ENCODE measurements around the gene EMC10.
A peak's percentile ranks its signal among the peaks of the same experiment; 100 is the strongest.
"Not testable (repeated sequence)": the region's sequence is repeated elsewhere in the genome, so short reads cannot be mapped to it uniquely, and the experiment has no call there.

EMC10 gene

GRCh38 chr19:50453243-50453642, 23.1 kb upstream of the EMC10 start:
- no peak for DNase-seq

GRCh38 chr19:50455992-50456391, 20.3 kb upstream of the EMC10 start:
- DNase-seq: no peak

- DNase-seq: no peak
Measured at GRCh38 chr19:50457300-50457699, 19.0 kb upstream of the EMC10 start.

- no peak for DNase-seq
Measured at GRCh38 chr19:50458396-50459066, 17.8 kb upstream of the EMC10 start.

DNA sequence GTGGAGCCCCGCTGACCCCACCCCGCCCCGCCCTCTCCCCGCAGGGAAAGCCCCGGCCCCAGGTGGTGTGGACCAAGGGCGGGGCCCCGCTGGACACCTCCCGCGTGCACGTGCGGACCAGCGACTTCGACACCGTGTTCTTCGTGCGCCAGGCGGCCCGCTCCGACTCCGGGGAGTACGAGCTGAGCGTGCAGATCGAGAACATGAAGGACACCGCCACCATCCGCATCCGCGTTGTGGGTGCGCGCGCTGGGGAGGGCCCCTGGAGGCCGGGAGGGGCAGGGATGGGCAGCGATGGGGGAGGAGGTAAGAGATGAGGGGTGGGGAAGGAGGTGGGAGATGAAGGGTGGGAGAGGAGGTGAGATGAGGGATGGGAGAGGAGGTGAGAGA, 17.2 kb upstream of the EMC10 start:
- no peak for DNase-seq

- no peak for DNase-seq
Measured at GRCh38 chr19:50459638-50460037, 16.7 kb upstream of the EMC10 start.

GRCh38 chr19:50460161-50460765, 16.0 kb upstream of the EMC10 start:
- DNase-seq: no peak

GRCh38 chr19:50461066-50461875, 15.0 kb upstream of the EMC10 start:
- DNase-seq: peak; percentile 54 to 87 (median 71)

DNA sequence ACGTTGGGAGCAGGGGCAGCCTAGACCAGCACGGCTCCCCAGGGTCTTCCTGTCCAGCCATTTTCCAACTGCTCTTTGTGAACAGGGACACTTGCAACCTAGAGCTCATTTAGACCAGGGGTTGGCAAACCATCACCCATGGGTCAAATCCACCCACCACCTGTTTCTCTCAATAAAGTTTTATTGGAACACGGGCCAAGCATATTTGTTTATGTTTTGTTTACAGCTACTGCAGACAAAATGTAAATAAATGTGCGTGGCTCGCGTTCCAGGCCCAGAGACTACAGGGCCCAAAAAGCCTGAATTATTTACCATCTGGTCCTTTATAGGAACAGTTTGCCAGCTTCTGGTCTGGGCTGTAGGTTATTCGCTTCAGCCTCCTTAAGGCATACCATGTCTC, 13.3 kb upstream of the EMC10 start:
- no peak for DNase-seq

DNA sequence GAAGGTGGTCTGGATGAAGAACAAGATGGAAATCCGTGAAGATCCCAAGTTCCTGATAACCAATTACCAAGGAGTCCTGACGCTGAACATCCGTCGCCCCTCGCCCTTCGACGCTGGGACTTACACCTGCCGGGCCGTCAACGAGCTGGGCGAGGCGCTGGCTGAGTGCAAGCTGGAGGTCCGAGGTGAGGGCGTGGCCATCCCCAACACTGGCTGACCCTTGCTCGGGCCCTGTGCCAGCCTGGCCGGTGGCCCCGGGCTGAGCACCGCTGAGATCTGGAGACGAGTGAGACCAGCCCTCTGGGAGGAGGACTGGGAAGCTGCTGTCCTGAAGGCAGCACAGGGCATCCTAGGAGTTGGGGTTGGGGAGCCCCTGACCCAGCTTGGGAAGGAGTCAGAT, 12.0 kb upstream of the EMC10 start:
- no peak for DNase-seq

GRCh38 chr19:50465000-50465399, 11.3 kb upstream of the EMC10 start:
- no peak for DNase-seq

DNA sequence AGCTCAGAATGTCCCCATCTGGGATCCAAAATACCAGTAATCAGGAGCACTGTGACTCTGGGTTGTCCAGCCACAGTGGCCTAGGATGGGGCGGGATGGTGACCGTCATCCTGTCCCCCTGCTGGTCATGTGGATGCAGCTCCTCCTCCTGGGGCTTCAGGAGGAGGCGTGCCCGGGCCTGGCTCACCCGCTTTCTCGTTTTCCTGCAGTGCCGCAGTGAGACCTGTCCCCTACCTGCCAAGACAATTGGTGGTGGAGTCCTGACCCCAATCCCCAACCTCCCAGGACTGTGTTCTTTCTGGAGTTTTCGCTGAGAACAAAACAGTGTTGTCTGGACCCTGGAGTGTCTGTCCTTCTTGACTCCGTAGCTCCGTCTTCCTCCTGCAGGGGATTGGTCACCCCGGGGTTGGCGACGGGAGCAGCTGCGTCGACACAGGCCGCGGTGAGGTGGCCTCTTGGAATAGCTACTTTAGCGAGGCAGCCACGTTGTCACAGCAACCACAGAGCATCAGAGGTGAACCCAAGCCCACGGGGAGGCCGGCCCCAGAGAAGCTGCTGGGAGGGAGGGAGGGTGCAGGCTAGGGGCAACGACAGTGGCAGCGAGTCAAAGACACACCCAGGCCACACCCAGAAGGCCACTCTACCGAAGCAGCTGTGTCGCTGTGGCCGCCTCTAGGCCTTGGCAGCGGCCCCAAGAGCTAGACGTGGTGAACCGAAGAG, 10.2 kb upstream of the EMC10 start:
- DNase-seq: peak; percentile 54 to 92 (median 88)

GRCh38 chr19:50466706-50467039, 9.6 kb upstream of the EMC10 start:
- DNase-seq: no peak

- no peak for DNase-seq
Measured at GRCh38 chr19:50467566-50467965, 8.7 kb upstream of the EMC10 start.

DNA sequence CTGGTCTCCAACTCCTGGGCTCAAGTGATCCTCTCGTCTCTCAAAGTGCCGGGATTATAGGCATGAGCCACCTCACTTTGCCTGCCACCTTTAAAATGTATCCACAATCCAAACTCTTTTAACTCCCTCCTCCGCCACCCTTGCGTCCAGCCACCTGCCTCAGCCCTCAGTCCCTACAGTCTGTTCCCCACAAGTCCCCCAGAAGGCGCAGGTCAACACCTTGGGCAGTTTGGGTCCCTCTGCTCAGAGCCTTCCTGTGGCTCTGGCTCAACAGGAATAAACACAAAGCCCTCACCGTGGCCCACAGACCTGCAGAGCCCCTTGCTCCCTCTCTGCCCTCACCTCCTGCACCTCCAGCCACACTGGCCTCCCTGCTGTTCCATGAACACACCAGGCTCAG, 7.5 kb upstream of the EMC10 start:
- DNase-seq: no peak

- not testable (repeated sequence) for DNase-seq
Measured at GRCh38 chr19:50473336-50473735, 3.0 kb upstream of the EMC10 start.

DNA sequence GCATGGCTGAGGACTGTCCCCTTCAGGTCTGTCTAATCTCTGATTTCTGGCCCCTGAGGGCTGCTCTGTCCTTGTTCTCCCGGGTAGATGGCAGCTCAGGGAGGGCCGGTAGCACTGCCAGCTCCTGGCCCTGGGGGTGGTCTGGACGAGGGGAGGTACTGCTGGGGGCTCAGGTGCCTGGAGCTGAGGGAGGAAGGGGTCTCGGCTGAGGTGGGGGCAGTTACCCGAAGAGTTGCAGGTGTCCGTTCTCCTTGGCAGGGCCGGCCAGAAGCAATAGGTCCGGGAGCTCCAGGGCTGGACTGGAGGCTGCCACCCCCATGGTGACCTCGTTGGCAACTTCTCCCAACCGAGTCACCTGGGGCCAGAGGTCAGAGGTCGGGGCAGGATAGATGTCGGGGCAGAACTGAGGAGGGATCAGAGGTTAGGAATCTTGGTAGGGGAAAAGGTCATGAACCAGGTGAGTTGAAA, 1.2 kb upstream of the EMC10 start:
- DNase-seq: no peak

DNA sequence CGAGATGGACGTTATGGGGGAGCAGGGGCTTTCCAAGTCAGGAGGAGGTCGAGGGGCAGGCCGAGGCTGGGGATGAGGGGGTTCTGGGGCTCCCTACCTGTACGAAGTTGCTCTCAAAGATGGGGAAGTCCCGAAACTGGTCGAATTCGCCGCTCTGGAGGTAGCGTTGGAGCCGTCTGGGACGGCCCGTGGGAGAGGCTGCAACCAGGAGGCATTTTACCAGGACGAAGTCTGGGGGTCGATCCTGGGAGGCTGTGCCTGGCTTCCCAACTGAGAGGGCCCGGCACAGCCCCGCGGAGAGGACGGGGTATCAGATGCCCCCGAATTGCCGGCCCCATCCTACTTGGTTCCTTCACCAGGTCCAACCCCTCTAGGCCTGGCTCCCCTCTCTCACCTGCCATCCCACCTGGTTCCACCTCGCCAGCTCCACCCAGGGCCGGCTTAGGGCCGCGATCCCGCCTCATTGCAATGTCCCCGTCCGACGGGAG, 527 bp upstream of the EMC10 start:
- no peak for DNase-seq

- DNase-seq: no peak
Measured at GRCh38 chr19:50476907-50477238, 566 bp downstream of the EMC10 start.

GRCh38 chr19:50477751-50478515, 1.6 kb downstream of the EMC10 start:
- DNase-seq: no peak

DNA sequence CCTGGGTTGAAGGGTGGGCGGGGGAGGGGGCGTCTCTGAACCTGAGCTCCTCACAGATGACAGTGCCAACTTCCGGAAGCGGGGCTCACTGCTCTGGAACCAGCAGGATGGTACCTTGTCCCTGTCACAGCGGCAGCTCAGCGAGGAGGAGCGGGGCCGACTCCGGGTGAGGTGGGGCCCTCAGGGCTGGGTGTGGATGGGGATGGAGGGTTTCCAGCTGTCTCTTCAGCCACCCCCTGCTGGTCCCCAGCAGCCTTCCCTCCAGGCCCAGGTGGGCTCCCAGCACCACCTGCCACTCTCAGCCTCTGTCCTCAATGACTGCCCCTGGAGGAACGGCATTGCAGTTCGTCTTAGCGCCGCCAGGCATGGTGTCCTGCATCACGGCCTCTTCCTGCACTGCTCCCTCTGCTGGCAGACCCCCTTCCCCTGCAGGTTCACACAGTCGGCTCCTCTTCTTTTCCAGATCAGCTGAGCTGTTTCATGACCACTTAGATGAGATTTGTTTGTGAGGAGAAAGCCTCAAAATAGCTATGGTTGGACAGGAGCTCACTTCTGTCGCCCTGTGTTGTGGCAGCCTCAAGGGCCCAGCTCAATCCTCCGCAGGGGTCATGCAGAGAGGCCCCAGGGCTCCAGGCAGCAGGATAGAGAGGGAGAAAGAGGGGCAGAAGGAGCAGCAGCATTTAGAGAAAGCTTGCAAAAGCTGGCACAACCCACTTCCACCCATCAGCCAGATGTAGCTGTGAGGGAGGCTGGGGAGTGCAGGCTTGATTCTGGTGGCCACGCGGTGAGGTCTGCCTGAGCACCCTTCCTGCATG, 2.8 kb downstream of the EMC10 start:
- no peak for DNase-seq

- DNase-seq: no peak
Measured at GRCh38 chr19:50479761-50480251, 3.5 kb downstream of the EMC10 start.

Data from NCI-H1417 (cell line).